Rectal smooth muscle tissue (tissue), 1 donor: ENCODE results near the gene CDH13.

Source experiments
- H3K27ac ChIP-seq: one replicate; pipeline ENCODE4 v1.7.0; 2013; ENCODE audit warnings: low read depth, low read length, inconsistent platforms
- H3K27me3 ChIP-seq: one replicate; pipeline ENCODE4 v1.7.0; 2013; ENCODE audit warnings: low read length; ENCODE audit not compliant: control insufficient read depth, insufficient read depth
- H3K36me3 ChIP-seq: one replicate; pipeline ENCODE4 v1.7.0; 2013; ENCODE audit warnings: low read length; ENCODE audit not compliant: control insufficient read depth, insufficient read depth
- H3K4me1 ChIP-seq: one replicate; pipeline ENCODE4 v1.7.0; 2013; ENCODE audit warnings: low read length; ENCODE audit not compliant: control insufficient read depth, insufficient read depth
- H3K4me3 ChIP-seq: one replicate; pipeline ENCODE4 v1.7.0; 2013; ENCODE audit warnings: low read length
- H3K9ac ChIP-seq: one replicate; pipeline ENCODE4 v1.7.0; 2013; ENCODE audit warnings: low read length

CDH13 gene

GRCh38 chr16:83312718-83313245 lies 686.0 kb downstream of the CDH13 start:
- Histone ChIP-seq H3K4me1 (no peaks in the 10 kb centered on the region), H3K4me3 (no peak overlapping the region), H3K27me3 (no peaks in the 10 kb centered on the region), H3K9ac (no peak overlapping the region), H3K27ac (no peak overlapping the region), H3K36me3 (no peaks in the 10 kb centered on the region)

- Histone ChIP-seq H3K36me3 (no peaks in the 10 kb centered on the region), H3K27ac (no peak overlapping the region), H3K4me1 (no peaks in the 10 kb centered on the region), H3K9ac (no peak overlapping the region), H3K27me3 (no peaks in the 10 kb centered on the region), H3K4me3 (no peak overlapping the region)
These were observed 688.5 kb downstream of the CDH13 start for GRCh38 chr16:83315271-83315670.

- Histone ChIP-seq H3K4me1 (no peaks in the 10 kb centered on the region), H3K27me3 (no peaks in the 10 kb centered on the region), H3K9ac (no peak overlapping the region), H3K36me3 (no peaks in the 10 kb centered on the region), H3K27ac (no peak overlapping the region), H3K4me3 (no peak overlapping the region)
These were observed 689.7 kb downstream of the CDH13 start for GRCh38 chr16:83316458-83316857.

- H3K27me3 ChIP-seq = no peaks in the 10 kb centered on the region
- no peak overlapping the region for H3K4me3 ChIP-seq
- H3K36me3 ChIP-seq = no peaks in the 10 kb centered on the region
- no peaks in the 10 kb centered on the region for H3K4me1 ChIP-seq
- H3K27ac ChIP-seq = no peak overlapping the region
- H3K9ac ChIP-seq = no peak overlapping the region
These were observed 691.6 kb downstream of the CDH13 start for GRCh38 chr16:83318390-83318789.

DNA sequence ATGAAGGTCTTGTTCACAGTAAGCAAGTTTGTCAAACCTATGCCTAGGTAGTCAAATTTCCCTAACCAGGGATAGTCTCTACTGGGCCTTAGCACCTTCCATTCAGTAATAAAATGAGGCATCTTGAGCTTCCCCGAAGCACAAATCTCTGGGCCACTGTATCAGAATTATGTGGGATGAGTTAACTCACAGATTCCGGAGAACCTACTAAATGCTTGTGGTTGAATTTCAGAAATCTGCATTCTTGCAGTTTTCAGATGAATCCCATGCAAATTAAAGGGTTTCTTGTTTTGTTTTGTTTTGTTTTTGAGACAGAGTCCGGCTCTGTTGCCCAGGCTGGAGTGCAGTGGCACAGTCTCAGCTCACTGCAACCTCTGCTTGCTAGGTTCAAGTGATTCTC lies 702.2 kb downstream of the CDH13 start:
- no peak overlapping the region for H3K9ac ChIP-seq
- no peak overlapping the region for H3K4me3 ChIP-seq
- H3K27ac ChIP-seq = no peak overlapping the region
- no peaks in the 10 kb centered on the region for H3K4me1 ChIP-seq
- H3K36me3 ChIP-seq = no peaks in the 10 kb centered on the region
- no peaks in the 10 kb centered on the region for H3K27me3 ChIP-seq

- H3K4me3 ChIP-seq = no peak overlapping the region
These were observed 702.7 kb downstream of the CDH13 start for GRCh38 chr16:83329441-83329840.

GRCh38 chr16:83330251-83330650 lies 703.5 kb downstream of the CDH13 start:
- H3K36me3 ChIP-seq = no peaks in the 10 kb centered on the region
- H3K27ac ChIP-seq = no peak overlapping the region
- H3K27me3 ChIP-seq = no peaks in the 10 kb centered on the region
- H3K9ac ChIP-seq = no peak overlapping the region
- H3K4me3 ChIP-seq = no peak overlapping the region
- no peaks in the 10 kb centered on the region for H3K4me1 ChIP-seq

More at GRCh38 chr16:83329441-83329840, 702.7 kb downstream of the CDH13 start:
- Histone ChIP-seq H3K4me1 (no peaks in the 10 kb centered on the region), H3K36me3 (no peaks in the 10 kb centered on the region), H3K27ac (no peak overlapping the region), H3K27me3 (no peaks in the 10 kb centered on the region), H3K9ac (no peak overlapping the region)

DNA sequence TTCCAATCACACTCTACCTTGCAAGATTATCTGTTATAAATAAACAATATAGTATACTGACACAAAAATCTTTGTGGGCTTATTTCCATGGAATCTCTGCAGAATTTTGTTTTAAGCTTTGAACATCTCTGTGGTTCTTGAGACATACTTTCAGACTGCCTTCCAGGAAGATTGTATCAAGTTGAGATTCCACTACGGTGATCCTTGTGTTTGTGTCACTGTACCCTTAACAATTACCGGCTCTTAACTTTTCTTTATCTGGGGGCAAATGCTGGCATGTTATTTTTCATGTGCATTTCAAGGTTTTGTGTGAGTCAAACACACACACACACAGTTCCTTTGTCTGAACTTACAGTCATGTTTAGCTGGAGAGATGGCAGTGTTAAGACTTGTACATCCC lies 708.3 kb downstream of the CDH13 start:
- Histone ChIP-seq H3K4me1 (no peaks in the 10 kb centered on the region), H3K27ac (no peak overlapping the region), H3K27me3 (no peaks in the 10 kb centered on the region), H3K9ac (no peak overlapping the region), H3K36me3 (no peaks in the 10 kb centered on the region), H3K4me3 (no peak overlapping the region)

DNA sequence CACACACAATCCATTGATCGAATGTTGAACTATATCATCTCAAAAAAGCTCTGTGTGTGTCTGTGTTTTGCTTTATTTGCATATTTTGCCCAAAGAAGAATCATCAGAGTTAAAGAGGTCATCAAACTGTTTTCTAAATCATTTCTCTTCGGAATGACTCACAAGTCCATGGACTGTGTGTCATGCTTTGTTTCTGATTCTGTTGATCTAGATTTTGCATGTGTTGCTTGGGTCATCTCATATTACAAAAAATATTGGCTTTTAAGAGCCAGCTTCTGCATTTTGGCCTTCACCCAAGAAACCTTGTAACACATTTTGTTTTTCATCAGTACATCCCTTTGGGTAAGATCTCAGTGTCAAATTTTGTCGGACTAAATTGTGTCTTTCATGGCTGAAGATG lies 709.8 kb downstream of the CDH13 start:
- no peak overlapping the region for H3K27ac ChIP-seq
- no peaks in the 10 kb centered on the region for H3K27me3 ChIP-seq
- no peak overlapping the region for H3K9ac ChIP-seq
- no peaks in the 10 kb centered on the region for H3K4me1 ChIP-seq
- H3K36me3 ChIP-seq = no peaks in the 10 kb centered on the region
- H3K4me3 ChIP-seq = no peak overlapping the region

- no peaks in the 10 kb centered on the region for H3K36me3 ChIP-seq
- H3K27me3 ChIP-seq = no peaks in the 10 kb centered on the region
- H3K4me1 ChIP-seq = no peaks in the 10 kb centered on the region
- H3K27ac ChIP-seq = no peak overlapping the region
- no peak overlapping the region for H3K9ac ChIP-seq
- no peak overlapping the region for H3K4me3 ChIP-seq
These were observed 711.4 kb downstream of the CDH13 start for GRCh38 chr16:83338138-83338537.

GRCh38 chr16:83338941-83339340 lies 712.2 kb downstream of the CDH13 start:
- no peak overlapping the region for H3K27ac ChIP-seq
- H3K4me1 ChIP-seq = no peaks in the 10 kb centered on the region
- H3K27me3 ChIP-seq = no peaks in the 10 kb centered on the region
- no peak overlapping the region for H3K9ac ChIP-seq
- H3K4me3 ChIP-seq = no peak overlapping the region
- H3K36me3 ChIP-seq = no peaks in the 10 kb centered on the region

GRCh38 chr16:83343935-83344366 lies 717.2 kb downstream of the CDH13 start:
- Histone ChIP-seq H3K27ac (no peak overlapping the region), H3K4me1 (no peaks in the 10 kb centered on the region), H3K9ac (no peak overlapping the region), H3K36me3 (no peaks in the 10 kb centered on the region), H3K4me3 (no peak overlapping the region), H3K27me3 (no peaks in the 10 kb centered on the region)

GRCh38 chr16:83345846-83346640 lies 719.3 kb downstream of the CDH13 start:
- Histone ChIP-seq H3K36me3 (no peaks in the 10 kb centered on the region), H3K27me3 (no peaks in the 10 kb centered on the region), H3K27ac (no peak overlapping the region), H3K4me3 (no peak overlapping the region), H3K4me1 (no peaks in the 10 kb centered on the region), H3K9ac (no peak overlapping the region)
